ENCODE data around the gene DCP1B. TPM values are rescaled to one million over a fixed set of nuclear protein-coding genes. Genes with fewer than 3 reads are reported as not detected.

DCP1B gene
- total and polyA plus RNA-seq, 2 experiments from 2014 or later = 27.8 to 27.9 TPM

DNA sequence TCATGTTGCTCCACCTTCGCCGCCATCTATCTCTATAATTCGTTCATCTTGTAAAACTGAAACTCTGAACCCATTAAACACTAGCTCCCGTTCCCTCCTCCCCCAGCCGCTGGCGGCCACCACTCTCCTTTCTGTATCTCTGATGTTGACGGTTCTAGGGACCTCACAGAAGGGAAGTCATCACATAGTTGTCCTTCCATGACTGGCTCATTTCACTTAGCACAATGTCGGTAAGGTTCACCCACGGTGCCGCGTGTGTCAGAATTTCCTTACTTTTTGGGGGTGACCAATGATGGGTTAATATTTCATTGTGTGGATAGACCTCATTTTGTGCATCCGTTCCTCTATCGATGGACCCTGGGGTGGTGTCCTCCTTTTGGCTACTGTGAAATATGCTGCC lies 83.8 kb downstream of the DCP1B start:
- Histone ChIP-seq H3K36me3 (no peaks in the 10 kb centered on the region), H3K9me3 (ENCODE audit: low read depth) (no peaks in the 10 kb centered on the region), H3K27me3 (no peaks in the 10 kb centered on the region), H3K27ac (no peak overlapping the region), H3K4me1 (ENCODE audit: low read depth) (peaks cover 32% of the 10 kb centered on the region), H3K4me3 (no peak overlapping the region)
- DNase-seq (ENCODE audit: low read depth in 1 of 2, low spot score in 1 of 2) = no peak
- TF ChIP-seq, protein P1, sequence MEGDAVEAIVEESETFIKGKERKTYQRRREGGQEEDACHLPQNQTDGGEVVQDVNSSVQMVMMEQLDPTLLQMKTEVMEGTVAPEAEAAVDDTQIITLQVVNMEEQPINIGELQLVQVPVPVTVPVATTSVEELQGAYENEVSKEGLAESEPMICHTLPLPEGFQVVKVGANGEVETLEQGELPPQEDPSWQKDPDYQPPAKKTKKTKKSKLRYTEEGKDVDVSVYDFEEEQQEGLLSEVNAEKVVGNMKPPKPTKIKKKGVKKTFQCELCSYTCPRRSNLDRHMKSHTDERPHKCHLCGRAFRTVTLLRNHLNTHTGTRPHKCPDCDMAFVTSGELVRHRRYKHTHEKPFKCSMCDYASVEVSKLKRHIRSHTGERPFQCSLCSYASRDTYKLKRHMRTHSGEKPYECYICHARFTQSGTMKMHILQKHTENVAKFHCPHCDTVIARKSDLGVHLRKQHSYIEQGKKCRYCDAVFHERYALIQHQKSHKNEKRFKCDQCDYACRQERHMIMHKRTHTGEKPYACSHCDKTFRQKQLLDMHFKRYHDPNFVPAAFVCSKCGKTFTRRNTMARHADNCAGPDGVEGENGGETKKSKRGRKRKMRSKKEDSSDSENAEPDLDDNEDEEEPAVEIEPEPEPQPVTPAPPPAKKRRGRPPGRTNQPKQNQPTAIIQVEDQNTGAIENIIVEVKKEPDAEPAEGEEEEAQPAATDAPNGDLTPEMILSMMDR (IDR thresholded peaks at IDR 0.05; ENCODE audit: low read depth, low read length) = no peak

DNA sequence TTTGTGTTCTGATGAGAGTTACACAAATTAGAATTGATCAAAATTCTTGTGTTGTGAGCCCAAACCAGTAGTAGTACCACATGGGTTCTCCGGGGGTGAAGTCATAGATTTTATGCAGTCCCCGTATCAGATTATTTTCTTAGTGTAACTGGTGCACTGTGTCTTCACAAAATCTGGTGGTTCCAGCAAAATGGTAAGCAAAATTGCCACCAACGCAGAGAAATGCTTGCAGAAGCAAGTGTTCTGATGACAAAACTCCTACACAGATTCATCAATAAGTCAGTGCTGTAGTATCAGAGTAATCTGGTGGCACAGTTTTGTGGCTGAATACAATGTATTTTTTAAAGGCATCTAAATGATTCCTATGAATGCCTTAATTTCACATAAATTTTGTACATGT lies 84.5 kb downstream of the DCP1B start:
- TF ChIP-seq, protein P1 (IDR thresholded peaks at IDR 0.05; ENCODE audit: low read depth, low read length) = no peak
- H3K9me3 ChIP-seq (ENCODE audit: low read depth) = no peaks in the 10 kb centered on the region
- H3K36me3 ChIP-seq = no peaks in the 10 kb centered on the region
- no peaks in the 10 kb centered on the region for H3K27me3 ChIP-seq
- H3K4me1 ChIP-seq (ENCODE audit: low read depth) = peaks cover 32% of the 10 kb centered on the region
- no peak for DNase-seq (ENCODE audit: low read depth in 1 of 2, low spot score in 1 of 2)
- H3K4me3 ChIP-seq = no peak overlapping the region
- H3K27ac ChIP-seq = no peak overlapping the region

DNA sequence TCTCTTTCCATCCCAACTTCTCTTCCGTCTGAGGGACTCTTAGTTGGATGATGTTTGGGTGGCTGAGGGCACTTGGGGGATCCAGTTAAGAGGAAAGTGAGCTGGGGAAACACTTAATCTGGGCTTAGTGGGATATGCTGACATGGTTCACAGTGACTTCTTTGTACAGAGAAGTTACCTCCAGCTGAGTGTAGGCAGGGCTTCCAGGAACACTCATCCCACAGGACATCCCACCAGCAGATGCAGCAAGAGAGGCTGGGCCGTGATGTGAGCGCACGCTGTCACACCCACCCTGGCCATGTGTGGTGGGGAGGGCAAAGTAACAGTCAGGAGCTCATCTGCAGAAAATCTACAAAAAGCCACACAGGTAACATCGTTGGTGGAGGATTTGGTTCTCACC lies 85.0 kb downstream of the DCP1B start:
- no peak for DNase-seq (ENCODE audit: low read depth in 1 of 2, low spot score in 1 of 2)

DNA sequence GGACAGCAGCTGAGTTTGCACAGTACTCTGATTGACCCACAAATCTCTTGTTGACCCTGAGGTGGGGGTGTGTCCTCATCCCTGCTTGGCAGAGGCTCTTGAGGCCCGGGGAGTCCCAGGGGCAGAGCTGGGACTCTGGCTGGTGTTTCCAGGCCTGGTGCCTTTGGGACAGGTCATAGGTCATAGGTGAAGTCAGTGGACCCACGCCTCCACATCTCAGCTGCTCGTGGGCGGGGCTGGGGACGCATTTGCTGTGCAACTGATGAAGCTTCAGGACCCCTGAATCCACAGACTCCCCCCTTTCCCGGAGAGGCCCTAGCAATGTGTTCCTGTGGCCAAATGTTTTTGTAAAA lies 85.4 kb downstream of the DCP1B start:
- Histone ChIP-seq H3K36me3 (no peaks in the 10 kb centered on the region), H3K4me1 (ENCODE audit: low read depth) (peaks cover 31% of the 10 kb centered on the region), H3K27me3 (no peaks in the 10 kb centered on the region), H3K4me3 (no peak overlapping the region), H3K27ac (no peak overlapping the region), H3K9me3 (ENCODE audit: low read depth) (no peaks in the 10 kb centered on the region)
- DNase-seq (ENCODE audit: low read depth in 1 of 2, low spot score in 1 of 2) = no peak
- TF ChIP-seq, protein P1 (IDR thresholded peaks at IDR 0.05; ENCODE audit: low read depth, low read length) = no peak

More for the DNA sequence above, 85.0 kb downstream of the DCP1B start:
- TF ChIP-seq, protein P1 (IDR thresholded peaks at IDR 0.05; ENCODE audit: low read depth, low read length) = no peak
- Histone ChIP-seq H3K4me1 (ENCODE audit: low read depth) (peaks cover 31% of the 10 kb centered on the region), H3K36me3 (no peaks in the 10 kb centered on the region), H3K9me3 (ENCODE audit: low read depth) (no peaks in the 10 kb centered on the region), H3K27ac (no peak overlapping the region), H3K27me3 (no peaks in the 10 kb centered on the region), H3K4me3 (no peak overlapping the region)

DNA sequence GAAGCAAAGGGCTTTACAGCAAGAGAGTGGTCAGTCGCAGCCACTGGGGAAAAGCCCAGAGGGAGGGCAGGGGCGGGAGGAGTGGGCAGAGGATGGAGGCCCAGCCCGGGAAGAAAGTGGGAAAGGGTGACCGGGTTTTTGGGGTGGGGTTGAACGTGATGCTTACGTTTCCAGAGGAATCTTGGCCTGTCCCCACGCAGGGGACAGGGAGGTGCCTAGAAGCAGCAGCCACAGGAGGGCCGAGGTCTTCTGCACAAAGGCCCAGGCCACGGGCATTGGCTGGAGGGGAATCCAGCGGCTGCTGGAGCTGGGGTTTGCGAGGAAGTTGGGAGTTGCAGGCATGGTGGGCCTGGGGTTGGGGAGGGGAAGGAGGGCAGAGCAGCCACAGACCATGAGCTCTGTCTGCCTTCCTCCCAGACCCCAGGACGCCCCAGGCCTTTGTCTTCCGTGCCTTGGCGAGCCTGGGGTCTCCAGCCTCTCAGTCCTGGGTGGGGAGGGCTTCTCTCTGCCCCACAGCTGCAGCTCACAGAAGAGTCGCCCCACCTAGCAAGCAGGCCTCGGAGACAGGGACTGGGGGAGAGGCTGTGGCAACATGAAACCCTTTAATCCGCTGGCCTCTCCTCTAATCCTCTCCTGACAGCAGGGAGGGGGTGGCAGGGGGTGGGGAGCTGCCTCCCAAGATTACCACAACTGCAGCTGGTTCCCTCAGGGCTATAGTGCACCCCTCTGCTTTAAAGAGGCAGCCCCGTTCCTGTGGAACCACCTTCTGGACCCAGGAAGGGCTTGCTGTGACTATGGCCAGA lies 86.0 kb downstream of the DCP1B start, which contains the start of gene CACNA2D4:
CACNA2D4 (minus strand) TSS at position 572 of the 803 bp plus-strand sequence; CDS start at position 393, 179 bp downstream.
- TF ChIP-seq, protein P1 (IDR thresholded peaks at IDR 0.05; ENCODE audit: low read depth, low read length) = no peak
- Histone ChIP-seq H3K4me3 (no peak within 1 kb of the TSS), H3K36me3 (no peaks in the 10 kb centered on the region), H3K4me1 (ENCODE audit: low read depth) (peaks cover 31% of the 10 kb centered on the region), H3K27ac (no peak within 1 kb of the TSS), H3K27me3 (no peaks in the 10 kb centered on the region), H3K9me3 (ENCODE audit: low read depth) (no peaks in the 10 kb centered on the region)
- DNase-seq (ENCODE audit: low read depth in 1 of 2, low spot score in 1 of 2) = no peak
